Activated CD8-positive, alpha-beta memory T cell treated with anti-CD3 and anti-CD28 coated beads, Interleukin-2, amount 50 U/mL, for 1 hour (primary cell): Measurements from ENCODE around the gene CCNJL.
"Not testable (repeated sequence)": the region's sequence is repeated elsewhere in the genome, so short reads cannot be mapped to it uniquely, and the experiment has no call there.

Experiments used
- DNase-seq: peaks from one replicate; pipeline ENCODE4 v3.0.0-alpha.2; 2020; ENCODE audit errors: extremely low read depth

The CCNJL gene

GRCh38 chr5:160262151-160263074 is 50.0 kb downstream of the CCNJL start:
- DNase-seq: no peak

DNA sequence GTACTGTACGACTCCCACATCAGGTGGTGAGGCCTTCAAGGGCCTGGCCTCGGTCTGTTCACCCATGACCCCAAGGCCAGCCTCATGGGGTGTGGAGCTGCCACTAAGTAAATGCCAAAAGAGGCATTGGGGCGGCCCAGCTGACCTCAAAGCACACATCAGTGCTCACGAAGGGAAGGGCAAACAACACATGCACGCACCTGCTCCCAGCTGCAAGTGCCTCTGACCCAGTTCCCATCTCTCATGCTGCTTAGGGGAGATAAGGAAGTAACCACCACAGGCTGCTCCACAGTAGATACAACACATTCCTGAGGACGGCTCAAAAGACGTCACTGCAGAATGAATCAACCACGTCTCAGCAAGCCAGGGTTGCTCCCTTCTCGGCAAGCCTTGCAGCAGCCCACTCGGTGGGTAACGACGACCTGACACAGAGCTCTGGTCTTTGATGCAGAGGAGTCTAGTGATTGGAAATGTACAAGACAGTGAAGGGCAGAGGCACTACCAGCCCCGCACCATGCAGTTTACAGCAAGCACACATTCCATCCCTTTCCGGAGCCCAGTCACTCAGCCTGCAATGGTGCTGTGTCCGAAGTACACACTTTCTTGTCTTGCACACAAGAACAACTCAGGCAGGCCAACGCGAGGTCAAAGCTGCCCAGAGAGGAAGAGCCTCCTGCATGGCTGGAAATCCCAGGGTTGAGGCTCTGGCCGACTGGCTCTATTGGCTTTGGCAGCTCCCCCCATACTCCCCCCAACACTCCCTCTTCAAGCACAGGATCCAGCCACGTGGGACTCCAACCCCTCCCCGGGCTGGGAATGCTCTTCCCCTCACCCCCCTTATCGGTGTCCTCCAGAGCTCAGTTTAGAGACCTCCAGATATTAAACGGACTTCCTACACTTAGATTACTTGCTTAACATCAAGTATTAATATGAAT is 51.2 kb downstream of the CCNJL start:
- no peak for DNase-seq

DNA sequence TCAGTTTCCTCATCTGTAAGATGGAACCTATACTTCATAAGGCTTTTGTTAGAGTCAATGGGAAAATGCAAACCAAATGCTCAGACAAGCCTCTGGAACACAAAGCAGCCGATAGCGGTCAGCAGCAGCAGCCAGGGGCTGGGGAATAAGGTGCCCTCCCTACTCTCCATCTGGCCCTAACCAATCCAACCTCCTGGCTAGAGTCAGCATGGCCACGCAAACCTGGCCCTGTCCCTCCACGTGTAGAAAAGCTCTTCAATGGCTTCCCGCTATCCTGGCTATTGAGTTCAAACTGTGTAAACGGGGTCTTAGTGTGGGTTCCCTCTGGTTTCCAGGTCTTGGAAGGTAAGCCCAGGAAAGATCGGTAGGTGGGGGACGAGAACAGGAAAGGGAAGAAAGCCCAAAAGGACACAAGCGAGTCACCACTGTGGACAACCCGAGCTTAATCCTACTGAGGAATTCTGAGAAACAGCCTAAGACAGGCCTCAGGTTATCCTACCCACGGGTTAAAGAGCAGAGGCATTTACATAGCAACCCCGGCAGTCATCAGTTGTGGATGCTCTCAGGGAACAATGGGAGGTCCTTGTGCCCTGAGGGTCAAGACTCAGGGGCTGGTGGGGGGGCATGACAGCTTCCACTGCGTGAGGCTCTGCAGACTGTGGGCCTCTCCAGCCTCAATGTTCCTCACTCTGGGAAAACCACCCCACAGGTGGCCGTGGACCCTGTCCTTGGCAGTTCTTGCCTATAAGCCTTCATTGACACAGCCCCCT is 52.2 kb downstream of the CCNJL start:
- DNase-seq: no peak

DNA sequence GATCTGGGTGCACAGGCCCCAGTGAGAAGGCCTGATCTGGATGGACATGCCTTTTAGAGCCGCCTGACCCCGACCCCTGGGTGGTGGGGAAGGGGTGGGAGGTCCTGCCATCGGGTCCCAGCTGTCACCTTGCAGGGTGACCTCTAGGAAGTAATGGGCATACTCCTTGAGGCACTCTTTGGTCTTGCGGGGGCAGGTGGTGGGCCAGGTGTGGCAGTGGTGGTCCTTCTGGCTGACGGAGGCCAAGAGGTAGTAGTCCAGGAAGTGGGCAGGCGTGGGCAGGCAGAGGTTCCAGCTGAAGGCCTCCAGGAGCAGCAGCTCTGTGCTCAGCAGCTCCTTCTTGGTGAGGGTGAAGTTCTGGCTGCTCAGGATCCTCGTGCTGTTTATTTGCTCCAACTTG is 53.0 kb downstream of the CCNJL start:
- no peak for DNase-seq

GRCh38 chr5:160254706-160255105 is 57.7 kb downstream of the CCNJL start:
- no peak for DNase-seq

GRCh38 chr5:160253441-160253840 is 58.9 kb downstream of the CCNJL start:
- DNase-seq: no peak

DNA sequence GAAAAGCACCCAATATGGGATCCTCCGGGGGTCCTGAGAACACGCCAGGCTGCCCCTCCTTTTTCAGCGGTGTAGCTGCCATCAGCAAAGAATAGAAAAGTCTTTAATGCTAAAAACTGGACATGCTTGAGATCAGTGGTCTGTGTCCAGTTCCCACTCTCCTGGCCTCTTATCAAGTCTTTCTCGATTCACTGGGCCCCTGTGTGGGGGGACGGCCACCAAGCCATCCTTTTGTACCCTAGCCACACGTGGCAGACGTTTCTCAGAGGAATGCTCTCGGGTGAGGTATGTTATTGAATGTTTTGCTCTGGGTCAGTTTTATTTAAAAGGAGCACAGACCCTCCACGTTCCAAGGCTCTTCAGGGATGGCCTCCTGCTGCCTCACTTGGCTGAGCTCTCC is 59.4 kb downstream of the CCNJL start:
- DNase-seq: no peak

DNA sequence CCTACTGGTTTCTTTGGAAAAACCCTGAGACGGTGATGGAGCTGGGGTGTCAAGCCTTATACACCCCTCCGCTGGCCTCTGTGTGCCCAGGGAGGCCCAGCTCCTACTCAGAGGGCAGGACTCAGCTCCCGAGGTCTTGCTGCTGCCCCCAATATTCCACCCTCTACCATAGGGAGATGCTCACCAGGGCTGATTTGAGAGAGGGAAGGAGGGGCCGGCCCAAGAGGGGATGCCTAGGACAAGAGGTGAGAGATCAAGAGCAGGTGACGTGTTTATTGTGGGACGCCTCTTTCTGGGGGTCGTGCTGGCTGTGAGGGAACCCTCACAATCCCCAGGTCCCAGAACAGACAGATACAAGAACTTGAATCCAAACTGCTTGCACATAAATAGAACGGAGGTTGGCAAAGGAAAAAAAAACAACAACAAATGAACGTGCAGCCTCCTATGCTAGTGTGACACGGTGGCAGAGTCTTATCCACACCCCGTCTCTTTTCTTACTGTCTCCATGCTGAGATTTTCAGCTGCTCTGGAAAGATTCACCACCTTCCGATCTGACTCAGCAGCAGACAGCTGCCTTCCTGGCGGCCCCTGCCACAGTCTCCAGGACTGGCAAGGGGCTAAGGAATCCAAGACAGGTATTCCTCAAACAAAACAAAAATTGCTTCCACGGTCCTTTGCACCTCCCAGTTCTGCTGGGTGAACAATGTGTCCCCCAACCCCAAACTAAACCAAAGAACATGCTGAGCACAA is 60.8 kb downstream of the CCNJL start:
- no peak for DNase-seq

DNA sequence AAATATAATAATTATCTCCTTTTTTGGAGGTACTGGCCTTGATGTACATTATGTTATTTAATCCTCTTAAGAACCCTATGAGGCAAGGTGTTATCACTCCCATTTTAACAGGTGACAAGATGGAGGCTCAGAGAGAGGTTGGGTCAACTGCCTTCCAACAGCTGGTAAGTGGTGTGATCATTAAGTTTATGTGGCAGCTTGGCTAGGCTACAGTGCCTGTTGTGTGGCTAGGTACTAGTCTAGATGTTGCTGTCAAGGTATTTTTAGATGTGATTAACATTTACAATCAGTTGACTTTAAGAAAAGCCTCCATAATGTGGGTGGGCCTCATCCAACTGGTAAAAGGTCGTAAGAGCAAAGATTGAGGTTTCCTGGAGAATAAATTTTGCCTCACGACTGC is 61.5 kb downstream of the CCNJL start:
- DNase-seq: no peak

DNA sequence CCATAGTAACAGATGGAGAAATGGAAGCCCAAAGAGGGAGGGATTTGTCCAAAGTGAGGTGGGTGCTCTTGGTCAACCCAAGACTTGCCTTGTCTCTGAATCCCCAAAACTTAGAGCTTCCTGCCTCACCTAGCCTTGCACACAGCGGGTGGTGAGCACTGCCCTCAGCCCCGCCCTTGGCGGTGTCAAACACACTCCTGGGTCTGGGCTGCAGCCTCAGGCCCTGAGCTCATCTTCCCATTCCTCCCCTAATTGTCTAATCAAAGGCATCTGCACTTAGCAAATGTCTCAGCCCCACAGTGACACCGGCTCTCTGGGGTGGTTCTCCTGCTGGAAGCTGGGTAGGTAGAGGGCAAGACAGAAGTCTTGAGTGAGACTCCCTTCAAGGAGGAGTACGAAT is 62.1 kb downstream of the CCNJL start:
- DNase-seq: no peak

- DNase-seq: not testable (repeated sequence)
These were observed 62.8 kb downstream of the CCNJL start for GRCh38 chr5:160249570-160249969.

DNA sequence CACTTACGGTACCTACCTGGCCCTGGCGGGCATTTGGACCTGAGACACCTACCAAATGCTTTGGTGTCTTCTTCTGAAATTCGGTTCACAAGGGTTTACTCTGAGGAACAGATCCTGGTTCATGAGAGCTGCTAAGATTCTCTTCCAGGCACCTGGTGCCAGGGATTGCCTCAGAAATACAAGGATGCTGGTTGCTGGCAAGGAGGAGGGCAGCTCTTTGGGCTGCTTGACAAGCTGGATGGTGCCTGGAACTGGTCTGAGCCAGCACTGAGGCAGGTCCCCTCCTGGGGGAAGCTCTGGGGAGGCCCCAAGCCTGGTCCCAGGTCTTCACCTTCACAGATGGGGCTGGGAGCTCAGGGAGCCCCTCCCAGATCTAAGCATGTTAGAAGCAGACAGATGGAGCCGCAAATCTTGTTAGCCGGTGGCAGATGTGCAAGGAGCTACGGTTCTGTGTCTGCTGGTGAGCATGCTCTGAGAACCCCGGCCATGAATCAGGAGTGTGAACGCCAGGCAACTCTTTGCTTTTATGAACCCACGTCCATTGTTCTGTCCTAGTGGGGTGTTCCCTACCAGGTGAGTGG is 66.8 kb downstream of the CCNJL start:
- DNase-seq: no peak

DNA sequence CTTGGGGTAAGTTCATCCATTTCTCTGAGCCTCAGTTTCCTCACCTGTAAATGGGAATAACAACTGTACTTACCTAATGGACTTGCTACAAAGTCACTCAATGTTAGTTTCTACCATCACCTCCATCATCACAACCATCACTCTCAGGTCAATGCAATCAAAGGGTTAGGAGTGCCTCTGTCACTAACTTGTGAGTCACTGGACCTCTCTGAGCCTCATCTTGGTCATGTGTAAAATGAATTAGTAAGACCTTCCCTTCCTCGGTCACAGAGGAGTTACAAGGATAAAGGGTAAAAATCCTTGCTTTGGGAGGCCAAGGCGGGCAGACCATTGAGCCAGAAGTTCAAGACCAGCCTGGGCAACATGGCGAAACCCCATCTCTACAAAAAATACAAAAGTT is 70.2 kb downstream of the CCNJL start:
- DNase-seq: no peak

DNA sequence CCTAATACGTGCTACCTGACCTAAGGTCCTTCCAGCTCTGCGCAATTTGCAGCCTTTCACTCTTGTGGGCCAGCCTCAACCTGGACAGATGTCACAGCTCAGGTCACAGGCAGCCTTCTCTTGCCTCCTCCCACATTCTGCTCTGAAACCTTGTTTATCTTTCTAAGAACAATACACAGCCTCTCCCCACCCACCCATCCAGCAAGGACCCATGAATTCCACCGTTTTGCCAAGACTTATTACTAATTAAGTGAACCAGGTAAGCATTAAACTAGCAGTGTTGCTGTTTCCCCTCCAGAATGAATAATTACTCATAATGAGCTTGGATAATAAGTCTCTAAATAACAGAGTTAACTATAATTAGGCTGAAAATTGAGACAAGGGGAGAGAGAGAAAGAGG is 72.0 kb downstream of the CCNJL start:
- no peak for DNase-seq

- DNase-seq: no peak
These were observed 74.7 kb downstream of the CCNJL start for GRCh38 chr5:160237571-160238093.

GRCh38 chr5:160235731-160236130 is 76.6 kb downstream of the CCNJL start:
- DNase-seq: no peak

GRCh38 chr5:160233215-160233614 is 79.1 kb downstream of the CCNJL start:
- no peak for DNase-seq

DNA sequence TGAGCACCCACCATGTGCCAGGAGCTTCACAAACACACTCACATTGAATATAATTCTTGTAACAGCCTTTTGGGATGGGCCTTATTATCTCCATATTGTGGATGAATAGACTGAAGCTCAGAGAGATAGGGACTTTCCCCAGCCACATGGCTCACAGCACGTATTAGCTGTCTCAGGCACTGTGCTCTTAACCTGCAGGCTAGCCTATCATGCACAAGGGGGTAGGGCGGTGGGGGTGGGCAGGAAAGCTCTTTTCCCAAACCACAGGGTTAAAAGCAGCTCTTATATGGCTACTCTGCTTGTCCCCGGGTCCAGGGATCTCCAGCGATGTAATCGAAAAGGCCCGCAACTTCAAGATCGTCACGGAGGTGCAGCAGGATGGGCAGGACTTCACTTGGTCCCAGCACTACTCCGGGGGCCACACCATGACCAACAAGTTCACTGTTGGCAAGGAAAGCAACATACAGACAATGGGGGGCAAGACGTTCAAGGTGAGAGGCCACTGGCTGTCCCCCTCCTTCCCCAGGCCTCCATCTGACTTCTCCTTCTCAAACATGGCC is 80.5 kb downstream of the CCNJL start:
- DNase-seq: no peak

DNA sequence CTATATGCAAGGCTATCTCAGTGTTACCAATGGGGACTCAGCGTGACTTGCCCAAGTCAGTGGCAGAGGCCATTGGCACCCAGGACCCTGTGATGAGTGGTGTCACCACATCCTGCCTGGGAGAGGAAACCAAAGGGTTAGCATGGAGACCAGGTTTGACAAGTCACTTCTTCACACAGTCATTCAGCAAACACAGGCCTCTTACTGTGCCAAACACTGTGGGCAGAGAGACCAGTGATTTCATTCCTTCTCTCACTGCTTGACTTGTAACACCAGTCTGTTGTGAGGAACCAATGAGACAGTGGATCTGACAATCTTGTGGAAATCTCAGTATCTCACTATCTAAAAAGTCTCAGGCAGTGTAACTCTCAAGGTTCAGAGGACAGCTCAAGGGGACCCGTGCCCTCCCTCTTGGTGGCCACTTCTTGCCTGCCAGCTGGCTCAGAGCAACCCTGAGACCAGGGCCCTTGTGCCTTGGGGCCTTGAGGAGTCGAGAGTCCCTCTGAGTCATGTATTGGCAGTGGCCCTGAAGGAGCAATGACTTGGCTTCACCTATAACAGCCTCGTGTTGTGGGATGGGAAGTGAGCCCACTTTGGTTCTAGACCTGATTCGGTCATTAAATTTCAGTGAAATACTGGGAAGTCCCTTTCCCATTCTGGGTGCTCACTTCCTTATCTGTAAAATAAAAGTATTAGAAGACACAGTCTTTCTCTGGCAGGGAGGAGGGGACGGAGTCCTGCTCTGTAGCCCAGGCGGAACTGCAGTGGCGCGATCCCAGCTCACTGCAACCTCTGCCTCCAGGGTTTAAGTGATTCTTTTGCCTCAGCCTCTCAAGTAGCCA is 81.5 kb downstream of the CCNJL start:
- no peak for DNase-seq
